OCI-LY7 (cell line): Measurements from ENCODE around the gene FNDC3B. TPM values are rescaled to one million over a fixed set of nuclear protein-coding genes. Genes with fewer than 3 reads are reported as not detected.

Experiments used
- BruUV-seq: library from RNA; stranded (reverse); fragments of 400-500 nt; replicated peaks from 2 replicates; lab custom pipeline; 2021; lab: Mats Ljungman, UMichigan
- CTCF ChIA-PET: fragments of 300-600 bp; sonication (Branson Sonifier 250); formaldehyde crosslinking; loops from one replicate; lab custom pipeline; 2022; ENCODE audit warnings: antibody characterized with exemption; ENCODE audit not compliant: unreplicated experiment; lab: Charles Lee
- POLR2A ChIA-PET: fragments of 300-600 bp; sonication (Branson Sonifier 250); formaldehyde crosslinking; loops from one replicate; lab custom pipeline; 2022; ENCODE audit warnings: antibody characterized with exemption; lab: Charles Lee
- DNase-seq: peaks from one replicate; pipeline ENCODE4 v3.0.0-alpha.2; 2015; ENCODE audit warnings: low spot score
- H2AFZ ChIP-seq: fragments of 200-600 bp; sonication (generic), shearing (Covaris generic); 2 replicates; pipeline ENCODE4 v1.6.1; 2014; ENCODE audit warnings: mild to moderate bottlenecking, antibody characterized with exemption, low read length, moderate library complexity
- H3K27ac ChIP-seq: fragments of 200-600 bp; sonication (generic); 2 replicates; pipeline ENCODE4 v1.5.1; 2014; ENCODE audit warnings: mixed run types, low read depth, mild to moderate bottlenecking, moderate library complexity, low read length, inconsistent platforms; ENCODE audit not compliant: poor library complexity, severe bottlenecking
- H3K36me3 ChIP-seq: fragments of 200-600 bp; sonication (generic); 2 replicates; pipeline ENCODE4 v1.6.1; 2014; ENCODE audit warnings: mild to moderate bottlenecking, antibody characterized with exemption, low read length, moderate library complexity, mixed read lengths; ENCODE audit not compliant: insufficient read depth
- H3K4me1 ChIP-seq: fragments of 200-600 bp; sonication (generic); 2 replicates; pipeline ENCODE4 v1.5.1; 2014; ENCODE audit warnings: mild to moderate bottlenecking, low read length; ENCODE audit not compliant: insufficient read depth, poor library complexity, severe bottlenecking
- H3K4me2 ChIP-seq: fragments of 200-600 bp; sonication (generic); 2 replicates; pipeline ENCODE4 v1.6.1; 2014; ENCODE audit warnings: mild to moderate bottlenecking, low read length
- H3K4me3 ChIP-seq: fragments of 200-600 bp; sonication (generic); 2 replicates; pipeline ENCODE4 v1.5.1; 2014; ENCODE audit warnings: mild to moderate bottlenecking, low read depth, low read length; ENCODE audit not compliant: poor library complexity, severe bottlenecking
- H3K79me2 ChIP-seq: fragments of 200-600 bp; sonication (generic); 2 replicates; pipeline ENCODE4 v1.6.1; 2016; ENCODE audit warnings: low read depth, mild to moderate bottlenecking, low read length, moderate library complexity, mixed read lengths; ENCODE audit not compliant: insufficient read depth
- H3K9me2 ChIP-seq: fragments of 200-600 bp; sonication (generic); 2 replicates; pipeline ENCODE4 v1.6.1; 2016; ENCODE audit warnings: mild to moderate bottlenecking, low read length, mixed read lengths; ENCODE audit not compliant: insufficient read depth
- H3K9me3 ChIP-seq: fragments of 200-600 bp; sonication (generic); 2 replicates; pipeline ENCODE4 v1.6.1; 2014; ENCODE audit warnings: mild to moderate bottlenecking, mixed run types, low read length, mixed read lengths
- H4K20me1 ChIP-seq: fragments of 200-600 bp; sonication (generic); 2 replicates; pipeline ENCODE4 v1.6.1; 2014; ENCODE audit warnings: mild to moderate bottlenecking, antibody characterized with exemption, low read length, moderate library complexity, mixed read lengths; ENCODE audit not compliant: insufficient read depth
- CTCF ChIP-seq: fragments of 200-600 bp; sonication (generic); conservative IDR thresholded peaks from 2 replicates; pipeline ENCODE4 v1.5.1; 2014; ENCODE audit warnings: mild to moderate bottlenecking, antibody characterized with exemption, low read length, moderate library complexity, mixed read lengths
- EZH2phosphoT487 ChIP-seq: fragments of 200-600 bp; sonication (generic); IDR thresholded peaks from 2 replicates; pipeline ENCODE4 v1.6.1; 2018; ENCODE audit warnings: low read depth, borderline replicate concordance, mild to moderate bottlenecking, mixed run types, antibody characterized with exemption, low read length, moderate library complexity, mixed read lengths
- intact Hi-C: fragments of 100-400 bp; cut with micrococcal nuclease; formaldehyde crosslinking; loops from one replicate; pipeline ENCODE4 v1.10.0; 2022; ENCODE audit not compliant: unreplicated experiment
- total RNA-seq, 2 experiments: library from RNA; depleted of rRNA in 1 of 2; stranded (reverse); fragments of >200 nt in 1 of 2; shearing (Covaris generic) in 1 of 2; gene quantifications; 2 replicates each; pipeline ENCODE4 v1.2.3, GENCODE V29; 2014 to 2022

The FNDC3B gene
- total RNA-seq, 2 experiments from 2014 or later = 23.3 to 28.5 TPM

GRCh38 chr3:172148702-172149565 lies 109.6 kb downstream of the FNDC3B start:
- H3K27ac ChIP-seq = no peak overlapping the region
- POLR2A ChIA-PET = interaction anchor here (0.7 to 3.5 kb wide), 10 partner anchors 9 to 68 kb away, joined by 3 to 11 read pairs (median 4); no protein-coding TSS in a partner anchor
- no peaks in the 10 kb centered on the region for H3K9me3 ChIP-seq
- no TSS peak for BruUV-seq
- intact Hi-C loops = no loop called here
- CTCF ChIA-PET = no interaction called here
- no peak overlapping the region for H3K4me3 ChIP-seq
- DNase-seq = no peak
- no peaks in the 10 kb centered on the region for H3K79me2 ChIP-seq
- TF ChIP-seq EZH2phosphoT487 = no peak
- TF ChIP-seq CTCF = no peak
- no peaks in the 10 kb centered on the region for H4K20me1 ChIP-seq
- peak overlapping the region; percentile 13 for H3K4me2 ChIP-seq
- H3K4me1 ChIP-seq = peaks cover 42% of the 10 kb centered on the region
- no peak overlapping the region for H2AFZ ChIP-seq
- H3K36me3 ChIP-seq = no peaks in the 10 kb centered on the region
- no peaks in the 10 kb centered on the region for H3K9me2 ChIP-seq

- Histone ChIP-seq H3K27ac (no peak overlapping the region), H3K79me2 (no peaks in the 10 kb centered on the region), H3K36me3 (no peaks in the 10 kb centered on the region), H4K20me1 (no peaks in the 10 kb centered on the region), H3K9me3 (no peaks in the 10 kb centered on the region), H3K9me2 (no peaks in the 10 kb centered on the region), H3K4me1 (peaks cover 30% of the 10 kb centered on the region), H2AFZ (no peak overlapping the region), H3K4me3 (no peak overlapping the region), H3K4me2 (no peak overlapping the region)
- TF ChIP-seq EZH2phosphoT487 (no peak), CTCF (no peak)
- intact Hi-C loops = no loop called here
- ChIA-PET CTCF (no interaction called here), POLR2A (interaction anchor here (0.6 to 3.5 kb wide), 6 partner anchors 10 to 89 kb away, joined by 3 to 11 read pairs (median 5); no protein-coding TSS in a partner anchor)
- no peak for DNase-seq
- no TSS peak for BruUV-seq
These were observed 110.9 kb downstream of the FNDC3B start for GRCh38 chr3:172150268-172150667.
